Inflammatory macrophage treated with lipopolysaccharide for 4 hours (primary cell): ENCODE measurements around the gene CBX5.
A peak's percentile ranks its signal among the peaks of the same experiment; 100 is the strongest.
"Not testable (repeated sequence)": the region's sequence is repeated elsewhere in the genome, so short reads cannot be mapped to it uniquely, and the experiment has no call there.

Experiments used
- DNase-seq: peaks from one replicate; pipeline ENCODE4 v3.0.0-alpha.2; 2020

The CBX5 gene

GRCh38 chr12:54294152-54294952, 14.4 kb upstream of the CBX5 start:
- DNase-seq = peak; percentile 63

- no peak for DNase-seq
These were observed 13.0 kb upstream of the CBX5 start for GRCh38 chr12:54292931-54293241.

GRCh38 chr12:54292083-54292930, 12.4 kb upstream of the CBX5 start:
- DNase-seq = no peak

- no peak for DNase-seq
These were observed 7.6 kb upstream of the CBX5 start for GRCh38 chr12:54287261-54288157.

GRCh38 chr12:54286042-54287030, 6.4 kb upstream of the CBX5 start:
- DNase-seq = no peak

- DNase-seq = peak; percentile 32
These were observed 5.5 kb upstream of the CBX5 start for GRCh38 chr12:54285150-54286041.

GRCh38 chr12:54284070-54284780, 4.3 kb upstream of the CBX5 start:
- DNase-seq = not testable (repeated sequence)

- no peak for DNase-seq
These were observed 3.1 kb upstream of the CBX5 start for GRCh38 chr12:54282949-54283593.

- DNase-seq = not testable (repeated sequence)
These were observed 1.8 kb upstream of the CBX5 start for GRCh38 chr12:54281694-54282093.

GRCh38 chr12:54281261-54281638, 1.3 kb upstream of the CBX5 start:
- not testable (repeated sequence) for DNase-seq

GRCh38 chr12:54280468-54281260, 742 bp upstream of the CBX5 start, which contains the start of gene HNRNPA1:
TSS of gene HNRNPA1 (plus strand) at chr12:54280726. CDS start at chr12:54280808, 82 bp downstream.
- DNase-seq = peak; percentile 100

- DNase-seq = no peak
These were observed 693 bp downstream of the CBX5 start for GRCh38 chr12:54279227-54279631.

GRCh38 chr12:54277823-54278276, 2.1 kb downstream of the CBX5 start:
- DNase-seq = peak; percentile 68

- DNase-seq = no peak
These were observed 3.6 kb downstream of the CBX5 start for GRCh38 chr12:54276368-54276767.

GRCh38 chr12:54273981-54274380, 5.9 kb downstream of the CBX5 start:
- no peak for DNase-seq

- no peak for DNase-seq
These were observed 7.7 kb downstream of the CBX5 start for GRCh38 chr12:54272214-54272613.

GRCh38 chr12:54270345-54270744, 9.6 kb downstream of the CBX5 start:
- DNase-seq = no peak

- DNase-seq = no peak
These were observed 13.1 kb downstream of the CBX5 start for GRCh38 chr12:54266852-54267251.
